CD4-positive, CD25-positive, alpha-beta regulatory T cell (primary cell): ENCODE results near the gene NID1. TPM values are rescaled to one million over a fixed set of nuclear protein-coding genes. Genes with fewer than 3 reads are reported as not detected.
"Not testable (repeated sequence)": the region's sequence is repeated elsewhere in the genome, so short reads cannot be mapped to it uniquely, and the experiment has no call there.

ENCODE experiments used
- ATAC-seq, 2 donors: fragments of 150-1000 bp; cut with Tn5 transposase; one replicate each; pipeline ENCODE4 v1.10.0; 2021; ENCODE audit warnings: low read depth in 2 of 2, moderate number of reproducible peaks in 2 of 2, moderate library complexity in 1 of 2
- DNase-seq, 3 donors: peaks; one replicate each; pipeline versions ENCODE4 v3.0.0 to v3.0.0-alpha.2; 2012 to 2022; ENCODE audit warnings: mixed read lengths in 1 of 3
- H3K27ac ChIP-seq: one replicate; pipeline ENCODE4 v1.7.0; 2013; ENCODE audit warnings: mild to moderate bottlenecking, low read length; ENCODE audit not compliant: insufficient read depth, poor library complexity, severe bottlenecking
- H3K27me3 ChIP-seq: one replicate; pipeline ENCODE4 v1.7.0; 2013; ENCODE audit warnings: low read length; ENCODE audit not compliant: control insufficient read depth, insufficient read depth
- H3K36me3 ChIP-seq: one replicate; pipeline ENCODE4 v1.7.0; 2013; ENCODE audit warnings: mild to moderate bottlenecking, low read length, moderate library complexity; ENCODE audit not compliant: control insufficient read depth, insufficient read depth
- H3K4me1 ChIP-seq: 2 replicates; pipeline ENCODE4 v1.7.0; 2013; ENCODE audit warnings: mild to moderate bottlenecking, low read length; ENCODE audit not compliant: insufficient read depth, control insufficient read depth, poor library complexity, severe bottlenecking
- H3K4me3 ChIP-seq: one replicate; pipeline ENCODE4 v1.7.0; 2013; ENCODE audit warnings: low read depth, mild to moderate bottlenecking, low read length, moderate library complexity
- H3K9me3 ChIP-seq, 2 experiments: 1 replicate in 1 of 2; 2 replicates in 1 of 2; pipeline ENCODE4 v1.7.0; 2013; ENCODE audit warnings: low read length in 2 of 2, mild to moderate bottlenecking in 1 of 2, moderate library complexity in 1 of 2; ENCODE audit not compliant: control insufficient read depth in 2 of 2
- H3K27ac Mint-ChIP-seq, 3 donors: one replicate each; pipeline ENCODE4 v1.8.0; 2020 to 2022; ENCODE audit warnings: mild to moderate bottlenecking in 3 of 3, mixed read lengths in 3 of 3, moderate library complexity in 2 of 3
- H3K27me3 Mint-ChIP-seq: one replicate; pipeline ENCODE4 v1.8.0; 2022; ENCODE audit warnings: mild to moderate bottlenecking, mixed read lengths
- H3K36me3 Mint-ChIP-seq: one replicate; pipeline ENCODE4 v1.8.0; 2020; ENCODE audit warnings: mixed read lengths
- H3K4me1 Mint-ChIP-seq, 4 donors: one replicate each; pipeline ENCODE4 v1.8.0; 2020 to 2022; ENCODE audit warnings: mixed read lengths in 4 of 4, mild to moderate bottlenecking in 1 of 4
- H3K4me3 Mint-ChIP-seq, 4 donors: one replicate each; pipeline ENCODE4 v1.8.0; 2020 to 2022; ENCODE audit warnings: mild to moderate bottlenecking in 4 of 4, mixed read lengths in 4 of 4, moderate library complexity in 3 of 4
- H3K9me3 Mint-ChIP-seq, 7 donors: one replicate each; pipeline ENCODE4 v1.8.0; 2020 to 2022; ENCODE audit warnings: mixed read lengths in 7 of 7, mild to moderate bottlenecking in 3 of 7, moderate library complexity in 2 of 7
- polyA plus RNA-seq, 4 donors: library from polyadenylated mRNA; unstranded; fragments of 300-500 nt; fragmentation: Illumina TruSeq; gene quantifications; one replicate each; pipeline ENCODE4 v1.2.3, GENCODE V29; 2021
- total RNA-seq: library from RNA; stranded (reverse); gene quantifications from one replicate; pipeline ENCODE4 v1.2.3, GENCODE V29; 2022

NID1 gene
- total and polyA plus RNA-seq, 5 donors from 2014 or later: 0.10 TPM; not detected in 4

- Mint-ChIP-seq H3K27me3 (peaks cover 42% of the 10 kb centered on the region), H3K4me3 (no peak overlapping the region), H3K4me1 (peaks cover 0 to 4% (median 0%) of the 10 kb centered on the region in 4 donors), H3K27ac (no peak overlapping the region), H3K9me3 (peaks cover 0 to 8% (median 3%) of the 10 kb centered on the region in 7 donors), H3K36me3 (no peaks in the 10 kb centered on the region)
- peaks cover 6% of the 10 kb centered on the region for H3K27me3 ChIP-seq
- no peaks in the 10 kb centered on the region for H3K9me3 ChIP-seq
- H3K36me3 ChIP-seq: no peaks in the 10 kb centered on the region
- ATAC-seq (no peak), DNase-seq (no peak)
- H3K27ac ChIP-seq: no peak overlapping the region
- no peak overlapping the region for H3K4me3 ChIP-seq
- H3K4me1 ChIP-seq: no peaks in the 10 kb centered on the region
Observed at GRCh38 chr1:235984041-235984825, 80.7 kb downstream of the NID1 start.

- Mint-ChIP-seq H3K27ac (no peak overlapping the region), H3K27me3 (peaks cover 47% of the 10 kb centered on the region), H3K4me1 (no peaks in the 10 kb centered on the region), H3K4me3 (no peak overlapping the region), H3K36me3 (no peaks in the 10 kb centered on the region), H3K9me3 (peaks cover 0 to 2% (median 0%) of the 10 kb centered on the region in 7 donors)
- Histone ChIP-seq H3K27me3 (peaks cover 4% of the 10 kb centered on the region), H3K9me3 (no peaks in the 10 kb centered on the region), H3K36me3 (no peaks in the 10 kb centered on the region), H3K27ac (no peak overlapping the region), H3K4me1 (no peaks in the 10 kb centered on the region), H3K4me3 (no peak overlapping the region)
- ATAC-seq (no peak), DNase-seq (no peak)
Observed at GRCh38 chr1:235980976-235981375, 83.9 kb downstream of the NID1 start.

GRCh38 chr1:235979716-235980333 is 85.1 kb downstream of the NID1 start:
- H3K27me3 Mint-ChIP-seq: peaks cover 43% of the 10 kb centered on the region
- no peak for ATAC-seq
- Histone ChIP-seq H3K27ac (no peak overlapping the region), H3K27me3 (peaks cover 5% of the 10 kb centered on the region), H3K36me3 (no peaks in the 10 kb centered on the region), H3K4me1 (no peaks in the 10 kb centered on the region), H3K9me3 (no peaks in the 10 kb centered on the region), H3K4me3 (no peak overlapping the region)
- H3K27ac Mint-ChIP-seq: no peak overlapping the region
- H3K4me3 Mint-ChIP-seq: no peak overlapping the region
- H3K4me1 Mint-ChIP-seq: no peaks in the 10 kb centered on the region
- peaks cover 0 to 2% (median 0%) of the 10 kb centered on the region in 7 donors for H3K9me3 Mint-ChIP-seq
- no peak for DNase-seq
- no peaks in the 10 kb centered on the region for H3K36me3 Mint-ChIP-seq

- Histone ChIP-seq H3K9me3 (no peaks in the 10 kb centered on the region), H3K4me1 (no peaks in the 10 kb centered on the region), H3K27me3 (peaks cover 6% of the 10 kb centered on the region), H3K4me3 (no peak overlapping the region), H3K36me3 (no peaks in the 10 kb centered on the region), H3K27ac (no peak overlapping the region)
- ATAC-seq (no peak), DNase-seq (no peak)
- Mint-ChIP-seq H3K36me3 (no peaks in the 10 kb centered on the region), H3K27me3 (peaks cover 41% of the 10 kb centered on the region), H3K4me3 (no peak overlapping the region), H3K4me1 (no peaks in the 10 kb centered on the region), H3K27ac (no peak overlapping the region), H3K9me3 (peaks cover 0 to 2% (median 0%) of the 10 kb centered on the region in 7 donors)
Observed at GRCh38 chr1:235979176-235979575, 85.7 kb downstream of the NID1 start.

- Mint-ChIP-seq H3K27me3 (peaks cover 55% of the 10 kb centered on the region), H3K4me3 (no peak overlapping the region), H3K27ac (no peak overlapping the region), H3K9me3 (peaks cover 0 to 2% (median 0%) of the 10 kb centered on the region in 7 donors), H3K36me3 (no peaks in the 10 kb centered on the region), H3K4me1 (peaks cover 1 to 10% (median 7%) of the 10 kb centered on the region in 4 donors)
- DNase-seq: no peak
- ATAC-seq: no peak
- H3K27me3 ChIP-seq: peaks cover 11% of the 10 kb centered on the region
- H3K27ac ChIP-seq: no peak overlapping the region
- H3K4me3 ChIP-seq: no peak overlapping the region
- peaks cover 7% of the 10 kb centered on the region for H3K4me1 ChIP-seq
- no peaks in the 10 kb centered on the region for H3K9me3 ChIP-seq
- no peaks in the 10 kb centered on the region for H3K36me3 ChIP-seq
Observed at GRCh38 chr1:235976490-235976889, 88.4 kb downstream of the NID1 start.

- Mint-ChIP-seq H3K27ac (no peak overlapping the region), H3K36me3 (no peaks in the 10 kb centered on the region), H3K9me3 (peaks cover 0 to 2% (median 0%) of the 10 kb centered on the region in 7 donors), H3K4me3 (no peak overlapping the region), H3K27me3 (peaks cover 49% of the 10 kb centered on the region), H3K4me1 (peaks cover 5 to 14% (median 10%) of the 10 kb centered on the region in 4 donors)
- no peaks in the 10 kb centered on the region for H3K9me3 ChIP-seq
- peaks cover 7% of the 10 kb centered on the region for H3K27me3 ChIP-seq
- no peaks in the 10 kb centered on the region for H3K36me3 ChIP-seq
- no peak for ATAC-seq
- H3K4me3 ChIP-seq: no peak overlapping the region
- H3K27ac ChIP-seq: no peak overlapping the region
- H3K4me1 ChIP-seq: peaks cover 9% of the 10 kb centered on the region
- DNase-seq: no peak
Observed at GRCh38 chr1:235974616-235975015, 90.3 kb downstream of the NID1 start.

- ATAC-seq, H3K4me3 Mint-ChIP-seq, H3K4me1 ChIP-seq, H3K27ac ChIP-seq, H3K4me3 ChIP-seq, H3K9me3 ChIP-seq, H3K9me3 Mint-ChIP-seq, H3K27me3 ChIP-seq, DNase-seq, H3K36me3 Mint-ChIP-seq, H3K36me3 ChIP-seq: not testable (repeated sequence)
- peaks cover 44% of the 10 kb centered on the region for H3K27me3 Mint-ChIP-seq
- H3K27ac Mint-ChIP-seq: peak overlapping the region in 2 of 3 donors; percentile 73 to 86
- peaks cover 5 to 14% (median 10%) of the 10 kb centered on the region in 4 donors for H3K4me1 Mint-ChIP-seq
Observed at GRCh38 chr1:235972691-235973090, 92.2 kb downstream of the NID1 start.
